Measurements from ENCODE around the gene EXD3.
A peak's percentile ranks its signal among the peaks of the same experiment; 100 is the strongest.
"Not testable (repeated sequence)": the region's sequence is repeated elsewhere in the genome, so short reads cannot be mapped to it uniquely, and the experiment has no call there.

EXD3 gene

DNA sequence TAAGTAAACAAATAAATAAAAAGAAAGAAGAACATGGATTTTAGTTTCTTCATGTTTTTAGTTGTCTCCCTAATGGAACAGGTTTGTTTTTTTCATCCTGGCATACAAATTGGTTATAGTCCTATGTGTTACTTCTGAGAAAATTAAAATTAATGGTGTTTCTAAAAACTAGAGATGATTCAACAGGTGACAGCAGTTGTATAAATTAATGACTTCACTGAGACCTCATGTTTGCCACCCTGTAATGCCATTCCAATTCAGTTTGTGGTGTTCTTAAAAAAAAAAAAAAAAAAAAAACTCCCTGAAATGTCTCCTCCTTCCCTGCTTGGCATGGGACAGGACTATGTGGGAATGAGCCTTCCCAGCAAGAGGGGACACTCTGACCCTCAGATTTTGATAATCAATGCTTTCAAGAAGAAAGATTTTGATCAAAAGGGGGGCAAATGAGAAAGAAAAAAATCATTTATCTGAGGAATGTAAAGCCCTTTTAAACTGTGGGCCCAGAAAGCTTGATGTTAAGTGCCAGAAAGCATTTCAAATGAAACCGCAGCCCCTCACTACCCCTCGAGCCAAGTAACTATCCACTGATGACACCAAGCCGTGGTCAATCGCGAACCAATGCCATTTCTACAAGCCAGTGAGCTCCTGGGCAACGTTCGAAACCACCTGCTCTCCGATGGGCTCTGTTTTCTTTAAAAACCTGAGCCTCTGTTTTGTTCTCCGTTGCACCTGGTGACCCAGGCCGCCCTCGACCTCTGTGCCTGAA lies 941 bp downstream of the EXD3 start:
- no peaks in the 10 kb centered on the region for H3K9me3 ChIP-seq (replicated peaks; ENCODE audit: low read length)
- H3K4me2 ChIP-seq (ENCODE audit: low read length) = peak overlapping the region; percentile 94
- peak overlapping the region; percentile 90 for H3K9ac ChIP-seq (ENCODE audit: low read depth, low read length)
- H3K27me3 ChIP-seq (ENCODE audit: control insufficient read depth, insufficient read depth, low read length) = no peaks in the 10 kb centered on the region
- H3K4me1 ChIP-seq (ENCODE audit: control insufficient read depth, insufficient read depth, low read length) = peaks cover 30% of the 10 kb centered on the region
- H3K36me3 ChIP-seq (ENCODE audit: insufficient read depth, low read length) = no peaks in the 10 kb centered on the region
- peak overlapping the region; percentile 76 for H3K4me3 ChIP-seq (ENCODE audit: low read length)

DNA sequence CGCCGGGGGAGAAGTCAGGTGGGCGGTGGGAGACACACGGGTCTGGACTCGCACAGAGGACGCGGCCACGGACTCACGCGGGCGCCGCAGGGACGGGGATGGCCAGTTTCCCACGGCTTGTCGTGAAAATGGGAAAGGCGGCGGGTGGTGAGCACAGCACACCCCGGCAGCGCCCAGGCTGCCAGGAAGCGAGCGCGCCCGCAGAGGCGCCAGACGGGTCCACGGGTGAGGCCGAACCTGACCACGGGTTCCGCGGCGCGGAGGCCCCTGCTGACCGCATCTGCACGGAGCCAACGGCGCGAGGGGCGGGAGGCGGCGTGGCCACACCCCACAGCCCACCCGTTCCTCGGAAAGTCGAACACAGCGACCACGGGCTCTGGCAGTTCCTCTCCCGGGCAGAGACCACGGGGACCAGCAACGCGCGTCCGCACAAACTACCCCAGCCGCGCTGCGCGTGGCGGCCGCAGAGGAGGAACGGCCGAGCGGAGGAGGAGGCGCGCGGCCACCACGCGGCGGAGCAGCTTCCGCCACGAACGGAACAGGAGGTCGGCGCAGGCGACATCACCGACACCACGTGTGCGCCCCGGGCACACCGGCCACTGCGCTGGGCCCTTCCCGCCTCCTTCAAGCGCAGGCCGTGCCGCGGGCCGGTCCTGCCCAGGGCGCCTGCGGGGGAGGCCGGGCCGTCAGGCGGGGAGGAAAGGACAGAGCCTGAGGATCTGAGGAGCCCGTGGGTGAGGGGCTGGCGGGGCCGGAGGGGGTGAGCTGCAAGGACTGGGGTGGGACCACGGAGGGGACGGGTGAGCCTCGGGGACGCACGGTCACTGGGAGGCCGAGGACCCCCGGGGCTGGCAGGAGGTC lies 5.6 kb downstream of the EXD3 start:
- peak overlapping the region; percentile 26 for H3K9ac ChIP-seq (ENCODE audit: low read depth, low read length)
- H3K4me2 ChIP-seq (ENCODE audit: low read length) = peak overlapping the region; percentile 77
- peak overlapping the region; percentile 63 for H3K4me3 ChIP-seq (ENCODE audit: low read length)

GRCh38 chr9:137416563-137417151 lies 6.3 kb downstream of the EXD3 start:
- H3K9ac ChIP-seq (ENCODE audit: low read depth, low read length) = no peak overlapping the region
- H3K36me3 ChIP-seq (ENCODE audit: insufficient read depth, low read length) = no peaks in the 10 kb centered on the region
- peak overlapping the region; percentile 77 for H3K4me2 ChIP-seq (ENCODE audit: low read length)
- H3K4me3 ChIP-seq (ENCODE audit: low read length) = peak overlapping the region; percentile 63
- H3K27me3 ChIP-seq (ENCODE audit: control insufficient read depth, insufficient read depth, low read length) = no peaks in the 10 kb centered on the region
- peaks cover 19% of the 10 kb centered on the region for H3K4me1 ChIP-seq (ENCODE audit: control insufficient read depth, insufficient read depth, low read length)
- H3K9me3 ChIP-seq (replicated peaks; ENCODE audit: low read length) = no peaks in the 10 kb centered on the region

More for the DNA sequence above, 5.6 kb downstream of the EXD3 start:
- no peaks in the 10 kb centered on the region for H3K9me3 ChIP-seq (replicated peaks; ENCODE audit: low read length)
- H3K27me3 ChIP-seq (ENCODE audit: control insufficient read depth, insufficient read depth, low read length) = no peaks in the 10 kb centered on the region
- no peaks in the 10 kb centered on the region for H3K36me3 ChIP-seq (ENCODE audit: insufficient read depth, low read length)
- H3K4me1 ChIP-seq (ENCODE audit: control insufficient read depth, insufficient read depth, low read length) = peaks cover 18% of the 10 kb centered on the region

DNA sequence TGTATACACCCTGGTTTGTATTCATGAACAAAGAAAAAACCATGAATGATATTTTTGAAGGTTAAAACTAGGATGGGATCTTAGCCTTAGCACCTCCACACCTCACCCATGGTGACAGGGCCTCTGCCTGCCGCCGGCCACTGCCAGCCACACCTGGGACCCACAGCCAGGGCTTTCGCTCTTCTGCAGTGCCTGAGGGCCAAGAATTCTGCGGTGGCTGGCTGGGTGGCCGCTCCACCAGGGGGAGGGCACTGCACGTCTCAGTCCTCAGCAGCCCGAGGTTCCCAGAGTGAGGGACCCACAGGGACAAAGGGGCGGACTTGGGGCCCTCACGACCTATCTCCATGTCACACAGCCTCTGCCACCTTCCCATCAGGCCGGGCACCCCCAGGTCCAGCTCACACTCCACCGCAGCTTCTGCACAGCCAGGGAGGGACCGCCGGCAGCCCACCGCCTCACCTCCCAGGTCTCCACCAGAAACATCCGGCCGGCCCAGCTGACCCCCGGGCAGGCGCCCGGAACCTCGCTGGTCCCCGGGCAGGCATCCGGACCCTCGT lies 6.9 kb downstream of the EXD3 start:
- Histone ChIP-seq H3K9ac (ENCODE audit: low read depth, low read length) (no peak overlapping the region), H3K4me3 (ENCODE audit: low read length) (no peak overlapping the region), H3K36me3 (ENCODE audit: insufficient read depth, low read length) (no peaks in the 10 kb centered on the region), H3K27me3 (ENCODE audit: control insufficient read depth, insufficient read depth, low read length) (no peaks in the 10 kb centered on the region), H3K4me1 (ENCODE audit: control insufficient read depth, insufficient read depth, low read length) (peaks cover 23% of the 10 kb centered on the region), H3K9me3 (replicated peaks; ENCODE audit: low read length) (no peaks in the 10 kb centered on the region), H3K4me2 (ENCODE audit: low read length) (no peak overlapping the region)

- Histone ChIP-seq H3K9me3 (replicated peaks; ENCODE audit: low read length) (no peaks in the 10 kb centered on the region), H3K27me3 (ENCODE audit: control insufficient read depth, insufficient read depth, low read length) (no peaks in the 10 kb centered on the region), H3K36me3 (ENCODE audit: insufficient read depth, low read length) (no peaks in the 10 kb centered on the region), H3K9ac (ENCODE audit: low read depth, low read length) (no peak overlapping the region), H3K4me3 (ENCODE audit: low read length) (no peak overlapping the region), H3K4me1 (ENCODE audit: control insufficient read depth, insufficient read depth, low read length) (peaks cover 29% of the 10 kb centered on the region), H3K4me2 (ENCODE audit: low read length) (no peak overlapping the region)
Observed at GRCh38 chr9:137415451-137415850, 7.5 kb downstream of the EXD3 start.

GRCh38 chr9:137412431-137412830 lies 10.5 kb downstream of the EXD3 start:
- Histone ChIP-seq H3K36me3 (ENCODE audit: insufficient read depth, low read length) (no peaks in the 10 kb centered on the region), H3K27me3 (ENCODE audit: control insufficient read depth, insufficient read depth, low read length) (no peaks in the 10 kb centered on the region), H3K9ac (ENCODE audit: low read depth, low read length) (no peak overlapping the region), H3K4me3 (ENCODE audit: low read length) (no peak overlapping the region), H3K9me3 (replicated peaks; ENCODE audit: low read length) (no peaks in the 10 kb centered on the region), H3K4me1 (ENCODE audit: control insufficient read depth, insufficient read depth, low read length) (peaks cover 33% of the 10 kb centered on the region), H3K4me2 (ENCODE audit: low read length) (peak overlapping the region; percentile 24)

- no peak overlapping the region for H3K9ac ChIP-seq (ENCODE audit: low read depth, low read length)
- no peak overlapping the region for H3K4me3 ChIP-seq (ENCODE audit: low read length)
- no peaks in the 10 kb centered on the region for H3K36me3 ChIP-seq (ENCODE audit: insufficient read depth, low read length)
Observed at GRCh38 chr9:137411645-137412380, 11.1 kb downstream of the EXD3 start.

GRCh38 chr9:137411260-137411644 lies 11.7 kb downstream of the EXD3 start:
- H3K4me3 ChIP-seq (ENCODE audit: low read length) = no peak overlapping the region

More at GRCh38 chr9:137411645-137412380, 11.1 kb downstream of the EXD3 start:
- Histone ChIP-seq H3K9me3 (replicated peaks; ENCODE audit: low read length) (no peaks in the 10 kb centered on the region), H3K27me3 (ENCODE audit: control insufficient read depth, insufficient read depth, low read length) (no peaks in the 10 kb centered on the region), H3K4me1 (ENCODE audit: control insufficient read depth, insufficient read depth, low read length) (peaks cover 35% of the 10 kb centered on the region), H3K4me2 (ENCODE audit: low read length) (peak overlapping the region; percentile 60)

DNA sequence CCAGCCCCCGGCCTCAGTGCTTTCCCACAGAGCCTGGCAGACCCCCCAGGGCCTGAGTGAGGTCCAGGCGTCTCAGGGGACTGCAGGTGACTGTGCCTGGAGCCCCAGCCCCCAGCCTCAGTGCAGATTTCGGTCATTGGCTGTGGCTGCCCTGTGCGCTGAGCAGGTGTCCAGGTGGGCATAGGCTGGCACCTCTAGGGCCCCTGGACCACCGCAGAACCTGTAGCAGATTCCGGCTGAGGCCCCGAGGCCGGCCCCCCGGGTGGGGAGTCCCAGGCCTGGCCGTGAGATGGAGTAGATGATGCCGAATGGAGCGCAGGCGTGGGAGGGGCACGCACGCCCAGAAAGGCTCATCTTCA lies 12.1 kb downstream of the EXD3 start:
- Histone ChIP-seq H3K4me2 (ENCODE audit: low read length) (peak overlapping the region; percentile 60), H3K4me3 (ENCODE audit: low read length) (no peak overlapping the region), H3K4me1 (ENCODE audit: control insufficient read depth, insufficient read depth, low read length) (peaks cover 35% of the 10 kb centered on the region), H3K9me3 (replicated peaks; ENCODE audit: low read length) (no peaks in the 10 kb centered on the region), H3K27me3 (ENCODE audit: control insufficient read depth, insufficient read depth, low read length) (no peaks in the 10 kb centered on the region), H3K9ac (ENCODE audit: low read depth, low read length) (no peak overlapping the region), H3K36me3 (ENCODE audit: insufficient read depth, low read length) (no peaks in the 10 kb centered on the region)

More at GRCh38 chr9:137411260-137411644, 11.7 kb downstream of the EXD3 start:
- Histone ChIP-seq H3K4me1 (ENCODE audit: control insufficient read depth, insufficient read depth, low read length) (peaks cover 35% of the 10 kb centered on the region), H3K9me3 (replicated peaks; ENCODE audit: low read length) (no peaks in the 10 kb centered on the region), H3K36me3 (ENCODE audit: insufficient read depth, low read length) (no peaks in the 10 kb centered on the region), H3K9ac (ENCODE audit: low read depth, low read length) (no peak overlapping the region), H3K27me3 (ENCODE audit: control insufficient read depth, insufficient read depth, low read length) (no peaks in the 10 kb centered on the region), H3K4me2 (ENCODE audit: low read length) (peak overlapping the region; percentile 60)

DNA sequence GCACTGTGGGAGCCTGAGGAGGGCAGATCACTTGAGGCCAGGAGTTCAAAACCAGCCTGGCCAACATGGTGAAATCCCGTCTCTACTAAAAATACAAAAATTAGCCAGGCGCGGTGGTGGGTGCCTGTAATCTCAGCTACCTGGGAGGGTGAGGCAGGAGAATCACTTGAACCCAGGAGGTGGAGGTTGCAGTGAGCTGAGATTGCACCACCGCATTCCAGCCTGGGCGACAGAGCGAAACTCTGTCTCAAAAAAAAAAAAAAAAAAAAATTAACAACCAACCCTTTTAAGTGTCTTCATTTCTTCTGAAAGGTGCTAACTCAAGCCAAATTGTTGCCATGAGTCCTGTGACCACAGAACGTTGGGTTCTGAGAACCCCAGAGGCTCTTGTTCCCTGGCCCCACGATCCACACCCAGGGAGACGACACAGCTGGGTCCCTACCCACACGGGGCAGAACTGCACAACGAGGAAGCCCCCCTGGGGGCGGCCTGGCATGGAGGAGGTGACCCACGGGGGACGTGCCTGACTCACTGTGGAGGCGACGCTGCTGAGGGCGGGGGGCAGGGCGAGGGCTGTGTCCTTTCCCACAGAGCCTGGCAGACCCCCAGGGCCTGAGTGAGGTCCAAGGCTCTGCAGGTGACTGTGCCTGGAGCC lies 12.6 kb downstream of the EXD3 start:
- not testable (repeated sequence) for H3K4me2 ChIP-seq (ENCODE audit: low read length); H3K27me3 ChIP-seq (ENCODE audit: control insufficient read depth, insufficient read depth, low read length); H3K9ac ChIP-seq (ENCODE audit: low read depth, low read length); H3K4me3 ChIP-seq (ENCODE audit: low read length); H3K36me3 ChIP-seq (ENCODE audit: insufficient read depth, low read length); H3K9me3 ChIP-seq (replicated peaks; ENCODE audit: low read length)
- peaks cover 40% of the 10 kb centered on the region for H3K4me1 ChIP-seq (ENCODE audit: control insufficient read depth, insufficient read depth, low read length)
